HepG2 (cell line): ENCODE measurements around the gene NECAP2. TPM values are rescaled to one million over a fixed set of nuclear protein-coding genes. Genes with fewer than 3 reads are reported as not detected.
A peak's percentile ranks its signal among the peaks of the same experiment; 100 is the strongest.

ENCODE experiments used
- ATAC-seq: fragments of 200-7000 bp; cut with Tn5 transposase; 3 replicates; pipeline ENCODE4 v1.9.1; 2020; ENCODE audit warnings: mild to moderate bottlenecking, moderate library complexity
- Bru-seq: library from RNA; stranded (reverse); fragments of 400-500 nt; gene quantifications from one replicate; lab custom pipeline; 2021; lab: Mats Ljungman, UMichigan
- BruChase-seq, 2 experiments: library from RNA; stranded (reverse); fragments of 400-500 nt; gene quantifications; one replicate each; lab custom pipeline; 2021; lab: Mats Ljungman, UMichigan
- BruUV-seq: library from RNA; stranded (reverse); fragments of 400-500 nt; replicated peaks from 2 replicates; lab custom pipeline; 2021; lab: Mats Ljungman, UMichigan
- CTCF ChIA-PET: fragments of 300-600 bp; formaldehyde crosslinking; extraction: SDS; loops from one replicate; lab custom pipeline; 2021; ENCODE audit warnings: low total read pairs, inconsistent platforms, low intra/inter-chr PET ratio; lab: Yijun Ruan, JAX
- POLR2A ChIA-PET: fragments of 350-600 bp; sonication (Branson Sonifier 250); formaldehyde crosslinking; loops from one replicate; lab custom pipeline; 2020; ENCODE audit warnings: antibody characterized with exemption, inconsistent platforms; lab: Yijun Ruan, JAX
- DNase-seq: peaks from one replicate; pipeline ENCODE4 v3.0.0-alpha.2; 2015; ENCODE audit warnings: low spot score
- FAIRE-seq: peaks from 3 replicates; lab custom pipeline; 2011; peaks lifted over from hg19 to GRCh38; lab: Jason Lieb, UNC
- H2AFZ ChIP-seq: one replicate; pipeline ENCODE4 v1.6.1; 2011; ENCODE audit warnings: low read length, inconsistent platforms
- H3K27ac ChIP-seq: fragments of 300-600 bp; 3 replicates; pipeline ENCODE4 v1.8.0; 2011; ENCODE audit warnings: mixed run types, mild to moderate bottlenecking, mixed read lengths, low read length, inconsistent platforms; ENCODE audit not compliant: insufficient read depth; ENCODE audit errors: extremely low read length
- H3K27me3 ChIP-seq, 2 experiments: fragments of 200-600 bp in 1 of 2; 2 replicates in 1 of 2; 3 replicates in 1 of 2; pipeline versions ENCODE4 v1.6.0 to v1.8.0; 2011; ENCODE audit warnings: low read length in 2 of 2, mild to moderate bottlenecking in 2 of 2, moderate library complexity in 2 of 2, inconsistent platforms in 1 of 2; ENCODE audit not compliant: insufficient read depth in 2 of 2, control insufficient read depth in 1 of 2
- H3K36me3 ChIP-seq, 2 experiments: fragments of 200-600 bp in 1 of 2; replicated peaks in 1 of 2; 2 replicates in 1 of 2; 3 replicates in 1 of 2; pipeline versions ENCODE4 v1.5.1 to v1.8.0; 2011; ENCODE audit warnings: low read length in 2 of 2, inconsistent platforms in 1 of 2; ENCODE audit not compliant: insufficient read depth in 2 of 2, control insufficient read depth in 1 of 2
- H3K4me1 ChIP-seq: 2 replicates; pipeline ENCODE4 v1.5.1; 2012; ENCODE audit warnings: low read length, inconsistent platforms; ENCODE audit not compliant: insufficient read depth
- H3K4me2 ChIP-seq: 2 replicates; pipeline ENCODE4 v1.6.0; 2011; ENCODE audit warnings: low read depth, low read length, inconsistent platforms
- H3K4me3 ChIP-seq, 3 experiments: fragments of 200-600 bp in 1 of 3; sonication (generic), shearing (Covaris generic) in 1 of 3; replicated peaks in 1 of 3; 2 replicates each; pipeline ENCODE4 v1.5.1; 2011 to 2016; ENCODE audit warnings: low read length in 3 of 3, inconsistent platforms in 2 of 3, low read depth in 2 of 3, mild to moderate bottlenecking in 2 of 3, control low read depth in 1 of 3, mixed read lengths in 1 of 3; ENCODE audit not compliant: insufficient read depth in 1 of 3
- H3K79me2 ChIP-seq: one replicate; pipeline ENCODE4 v1.6.1; 2011; ENCODE audit warnings: low read length, inconsistent platforms; ENCODE audit not compliant: insufficient read depth
- H3K9ac ChIP-seq: 2 replicates; pipeline ENCODE4 v1.6.0; 2011; ENCODE audit warnings: mild to moderate bottlenecking, low read depth, low read length, inconsistent platforms; ENCODE audit not compliant: insufficient read depth
- H3K9me3 ChIP-seq: 2 replicates; pipeline ENCODE4 v1.5.1; 2012; ENCODE audit warnings: mild to moderate bottlenecking, low read length
- H4K20me1 ChIP-seq: 2 replicates; pipeline ENCODE4 v1.6.0; 2011; ENCODE audit warnings: inconsistent platforms, mild to moderate bottlenecking, low read length, moderate library complexity; ENCODE audit not compliant: insufficient read depth
- HOXA7 ChIP-seq: sonication (generic); formaldehyde crosslinking; IDR thresholded peaks from 2 replicates; pipeline ENCODE4 v1.8.1; 2022; ENCODE audit warnings: mild to moderate bottlenecking, missing genetic modification reagents, moderate library complexity
- HOXA9 ChIP-seq: sonication (generic); formaldehyde crosslinking; IDR thresholded peaks from 2 replicates; pipeline ENCODE4 v1.8.1; 2022; ENCODE audit warnings: missing genetic modification reagents, mild to moderate bottlenecking, moderate library complexity, borderline replicate concordance
- IKZF4 ChIP-seq: sonication (generic); formaldehyde crosslinking; IDR thresholded peaks from 2 replicates; pipeline ENCODE4 v1.5.1; 2020; ENCODE audit warnings: borderline replicate concordance, mild to moderate bottlenecking, low read depth, missing genetic modification reagents; ENCODE audit errors: not compliant biosample characterization
- MNT ChIP-seq: fragments of 450-650 bp; IDR thresholded peaks from 2 replicates; pipeline ENCODE4 v1.6.1; 2016
- PAF1 ChIP-seq: IDR thresholded peaks from 2 replicates; pipeline ENCODE4 v1.6.1; 2016; ENCODE audit warnings: missing genetic modification reagents, missing compliant biosample characterization
- PHF5A ChIP-seq: IDR thresholded peaks from one replicate; pipeline ENCODE4 v1.6.1; 2018; ENCODE audit warnings: low read depth, missing genetic modification reagents; ENCODE audit not compliant: unreplicated experiment
- ZFP62 ChIP-seq: sonication (generic); formaldehyde crosslinking; IDR thresholded peaks from 2 replicates; pipeline ENCODE4 v1.4.0; 2020; ENCODE audit warnings: missing genetic modification reagents
- ZNF207 ChIP-seq: fragments of 450-650 bp; IDR thresholded peaks from 2 replicates; pipeline ENCODE4 v1.6.1; 2016; ENCODE audit warnings: antibody characterized with exemption, borderline replicate concordance
- ZNF619 ChIP-seq: sonication (generic); formaldehyde crosslinking; IDR thresholded peaks from 2 replicates; pipeline ENCODE4 v1.4.0; 2020; ENCODE audit warnings: mild to moderate bottlenecking, missing genetic modification reagents
- WGBS: methylation state at CpG from one replicate; pipeline ENCODE4 v1.1.6; 2017; ENCODE audit warnings: low lambda C conversion rate; 5-methylcytosine and 5-hydroxymethylcytosine counted together
- in situ Hi-C: cut with HindIII; loops from 2 replicates; pipeline ENCODE4 v1.10.0; 2017; ENCODE audit warnings: low pct_unique_long_range_greater_than_20kb; ENCODE audit not compliant: extremely low pct_ligation_motif_present
- intact Hi-C: fragments of 100-400 bp; cut with micrococcal nuclease; formaldehyde crosslinking; loops from one replicate; pipeline ENCODE4 v1.10.0; 2022; ENCODE audit not compliant: unreplicated experiment
- long read RNA-seq, 2 experiments: library from RNA in 1 of 2; library from polyadenylated mRNA in 1 of 2; stranded (forward) in 1 of 2; unstranded in 1 of 2; transcript quantifications; one replicate each; pipeline ENCODE4 v2.0.0, GENCODE V29; 2019 to 2022
- polyA minus RNA-seq, 3 experiments: library from RNA; depleted of rRNA, polyadenylated mRNA; stranded (reverse); fragments of >200 nt; gene quantifications; 2 replicates each; pipeline ENCODE4 v1.2.3, GENCODE V29; 2011; ENCODE audit warnings: low replicate concordance in 1 of 3
- polyA plus RNA-seq, 8 experiments: library from polyadenylated mRNA; depleted of rRNA in 3 of 8; stranded (reverse) in 7 of 8; unstranded in 1 of 8; fragments of >200 nt; fragmentation: Illumina TruSeq in 4 of 8; extraction: Trizol in 4 of 8; gene quantifications; 2 replicates each; pipeline versions ENCODE4 v1.2.1 to v1.2.3, GENCODE V29; 2011 to 2016; ENCODE audit warnings: low read depth in 4 of 8, missing spikeins in 1 of 8, mixed read lengths in 1 of 8; ENCODE audit not compliant: insufficient read depth in 1 of 8
- total RNA-seq, 5 experiments: library from RNA; depleted of rRNA; stranded (reverse); fragments of >200 nt; fragmentation: Illumina TruSeq; extraction: Trizol; gene quantifications; 2 replicates each; pipeline ENCODE4 v1.2.3, GENCODE V29; 2016; ENCODE audit warnings: low read depth in 1 of 5
- TF ChIP-seq, protein P1 (sequence below): sonication (generic); formaldehyde crosslinking; IDR thresholded peaks from 2 replicates; pipeline ENCODE4 v1.8.1; 2022; ENCODE audit warnings: mild to moderate bottlenecking, missing genetic modification reagents
- TF ChIP-seq, protein P2 (sequence below), 2 experiments: fragments of 450-650 bp in 1 of 2; sonication (generic) in 1 of 2; formaldehyde crosslinking; IDR thresholded peaks; 2 replicates each; pipeline versions ENCODE4 v1.5.0 to v1.8.0; 2020 to 2022; ENCODE audit warnings: mild to moderate bottlenecking in 1 of 2, missing genetic modification reagents in 1 of 2

Gene NECAP2, protein sequence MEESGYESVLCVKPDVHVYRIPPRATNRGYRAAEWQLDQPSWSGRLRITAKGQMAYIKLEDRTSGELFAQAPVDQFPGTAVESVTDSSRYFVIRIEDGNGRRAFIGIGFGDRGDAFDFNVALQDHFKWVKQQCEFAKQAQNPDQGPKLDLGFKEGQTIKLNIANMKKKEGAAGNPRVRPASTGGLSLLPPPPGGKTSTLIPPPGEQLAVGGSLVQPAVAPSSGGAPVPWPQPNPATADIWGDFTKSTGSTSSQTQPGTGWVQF
- 52.3 and 62.6 TPM in 2 replicates for total RNA-seq (2016; rRNA removed; fragmentation: Illumina TruSeq; extraction: Trizol)
- total RNA-seq (2016; cell fraction: cytosol; rRNA removed; fragmentation: Illumina TruSeq; extraction: Trizol; ENCODE audit: low read depth) = 9.4 and 10.0 TPM in 2 replicates
- 51.2 and 64.2 TPM in 2 replicates for total RNA-seq (2016; cell fraction: insoluble cytoplasmic fraction; rRNA removed; fragmentation: Illumina TruSeq; extraction: Trizol)
- total RNA-seq (2016; cell fraction: membrane; rRNA removed; fragmentation: Illumina TruSeq; extraction: Trizol) = 20.2 and 23.2 TPM in 2 replicates
- total RNA-seq (2016; cell fraction: nucleus; rRNA removed; fragmentation: Illumina TruSeq; extraction: Trizol) = 22.1 and 26.7 TPM in 2 replicates
- 38.5 and 41.0 TPM in 2 replicates for polyA plus RNA-seq (2011; rRNA removed)
- 48.1 and 54.1 TPM in 2 replicates for polyA plus RNA-seq (2011; cell fraction: cytosol; rRNA removed)
- 22.4 and 27.6 TPM in 2 replicates for polyA plus RNA-seq (2011; cell fraction: nucleus; rRNA removed)
- polyA plus RNA-seq (2012) = 24.9 and 33.4 TPM in 2 replicates
- 7.1 and 7.3 TPM in 2 replicates for polyA plus RNA-seq (2016; cell fraction: cytosol; fragmentation: Illumina TruSeq; extraction: Trizol; ENCODE audit: low read depth)
- 55.1 and 59.1 TPM in 2 replicates for polyA plus RNA-seq (2016; cell fraction: insoluble cytoplasmic fraction; fragmentation: Illumina TruSeq; extraction: Trizol; ENCODE audit: low read depth)
- 10.5 and 12.4 TPM in 2 replicates for polyA plus RNA-seq (2016; cell fraction: membrane; fragmentation: Illumina TruSeq; extraction: Trizol; ENCODE audit: low read depth)
- 30.2 and 30.4 TPM in 2 replicates for polyA plus RNA-seq (2016; cell fraction: nucleus; fragmentation: Illumina TruSeq; extraction: Trizol; ENCODE audit: insufficient read depth, low read depth)
- polyA minus RNA-seq (2011; rRNA and poly(A)+ RNA removed; ENCODE audit: low replicate concordance) = 43.7 and 55.9 TPM in 2 replicates
- polyA minus RNA-seq (2011; cell fraction: cytosol; rRNA and poly(A)+ RNA removed) = 21.5 and 24.9 TPM in 2 replicates
- polyA minus RNA-seq (2011; cell fraction: nucleus; rRNA and poly(A)+ RNA removed) = 18.5 and 22.5 TPM in 2 replicates
- percentile 60 among the genes with signal in this experiment for Bru-seq, nascent RNA
- percentile 72 among the genes with signal in this experiment for BruChase-seq, experiment 1, labeled RNA remaining after a 6-hour chase
- BruChase-seq, experiment 2, labeled RNA remaining after a 2-hour chase = percentile 65 among the genes with signal in this experiment
- long read RNA-seq, experiment 1, transcript NECAP2-201 (8 exons, 2,070 nt) = major isoform, 75 of 88 reads
- long read RNA-seq, experiment 1, partial matches to known transcripts = 8 of 88 reads
- long read RNA-seq, experiment 1, other reads (novel, unspliced or antisense) = 5 of 88 reads
- long read RNA-seq, experiment 2, transcript NECAP2-201 (8 exons, 2,070 nt) = major isoform, 34 of 79 reads
- long read RNA-seq, experiment 2, transcript NECAP2-202 (7 exons, 1,929 nt) = minor isoform, 5 of 79 reads
- long read RNA-seq, experiment 2, partial matches to known transcripts = 23 of 79 reads
- long read RNA-seq, experiment 2, other reads (novel, unspliced or antisense) = 15 of 79 reads

GRCh38 chr1:16440470-16441281 is at the start of gene NECAP2:
NECAP2 (plus strand) TSS chr1:16440724; CDS start chr1:16440762, 38 bp downstream.
- Histone ChIP-seq H3K9ac (peak within 1 kb of the TSS; percentile 88), H3K4me2 (peak within 1 kb of the TSS; percentile 92), H3K4me1 (peaks cover 27% of the 10 kb centered on the region), H3K27me3 (no peaks in the 10 kb centered on the region; a peak in 1 of 5 replicates), H3K36me3 (peaks cover 5 to 19% of the 10 kb centered on the region in 2 experiments; a peak in 4 of 5 replicates), H3K4me3 (peak within 1 kb of the TSS; percentile 83 to 97 (median 95)), H2AFZ (peak within 1 kb of the TSS; percentile 77), H3K27ac (peak within 1 kb of the TSS; percentile 53), H3K79me2 (peaks cover 17% of the 10 kb centered on the region), H3K9me3 (no peaks in the 10 kb centered on the region), H4K20me1 (no peaks in the 10 kb centered on the region)
- WGBS = 0% methylated on average over 21 of the region's 68 CpGs
- TSS peak; percentile 81 for BruUV-seq
- ChIA-PET CTCF (no interaction called here), POLR2A (interaction anchor here (0.6 to 2.3 kb wide), 9 partner anchors 9 to 104 kb away, joined by 3 to 17 read pairs (median 3); partner anchors contain the start of genes RNU1-1 and SZRD1)
- in situ Hi-C loops = no loop called here
- FAIRE-seq = peak; percentile 76
- intact Hi-C loops = no loop called here
- peak; percentile 84 for DNase-seq
- ATAC-seq = peak; percentile 97
- no peak for TF ChIP-seq HOXA7 (CRISPR knock-in tag)
- TF ChIP-seq, protein P1, sequence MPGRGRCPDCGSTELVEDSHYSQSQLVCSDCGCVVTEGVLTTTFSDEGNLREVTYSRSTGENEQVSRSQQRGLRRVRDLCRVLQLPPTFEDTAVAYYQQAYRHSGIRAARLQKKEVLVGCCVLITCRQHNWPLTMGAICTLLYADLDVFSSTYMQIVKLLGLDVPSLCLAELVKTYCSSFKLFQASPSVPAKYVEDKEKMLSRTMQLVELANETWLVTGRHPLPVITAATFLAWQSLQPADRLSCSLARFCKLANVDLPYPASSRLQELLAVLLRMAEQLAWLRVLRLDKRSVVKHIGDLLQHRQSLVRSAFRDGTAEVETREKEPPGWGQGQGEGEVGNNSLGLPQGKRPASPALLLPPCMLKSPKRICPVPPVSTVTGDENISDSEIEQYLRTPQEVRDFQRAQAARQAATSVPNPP (CRISPR knock-in tag) = peak; percentile 84
- no peak; the same call in 1 of the 2 replicates for TF ChIP-seq HOXA9 (CRISPR knock-in tag)
- peak; percentile 78 for TF ChIP-seq MNT
- TF ChIP-seq ZNF207 = no peak
- TF ChIP-seq, protein P2, sequence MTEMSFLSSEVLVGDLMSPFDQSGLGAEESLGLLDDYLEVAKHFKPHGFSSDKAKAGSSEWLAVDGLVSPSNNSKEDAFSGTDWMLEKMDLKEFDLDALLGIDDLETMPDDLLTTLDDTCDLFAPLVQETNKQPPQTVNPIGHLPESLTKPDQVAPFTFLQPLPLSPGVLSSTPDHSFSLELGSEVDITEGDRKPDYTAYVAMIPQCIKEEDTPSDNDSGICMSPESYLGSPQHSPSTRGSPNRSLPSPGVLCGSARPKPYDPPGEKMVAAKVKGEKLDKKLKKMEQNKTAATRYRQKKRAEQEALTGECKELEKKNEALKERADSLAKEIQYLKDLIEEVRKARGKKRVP (CRISPR knock-in tag; IDR thresholded peaks at IDR 0.05) = 0 out of 4 replicates have a peak, but pooled peaks of 1 of the 2 experiments have one; percentile 13
- no peak for TF ChIP-seq ZFP62 (CRISPR knock-in tag)
- TF ChIP-seq ZNF619 = peak; percentile 76
- TF ChIP-seq IKZF4 (CRISPR knock-in tag) = peak; percentile 69
- peak; percentile 72 for TF ChIP-seq PHF5A (CRISPR knock-in tag)
- TF ChIP-seq PAF1 (CRISPR knock-in tag) = no peak
